Thyroid gland (tissue), 4 donors: ENCODE measurements around the gene RESF1. TPM values are rescaled to one million over a fixed set of nuclear protein-coding genes. Genes with fewer than 3 reads are reported as not detected.

Experiments
- DNase-seq, 2 donors: peaks; one replicate each; pipeline ENCODE4 v3.0.0-alpha.2; 2019
- H3K27ac ChIP-seq, 3 donors: fragments of 200-600 bp; sonication (generic); 1 replicate in 2 of 3; 2 replicates in 1 of 3; pipeline ENCODE4 v1.5.1; 2016 to 2019; ENCODE audit warnings: mild to moderate bottlenecking in 1 of 3, moderate library complexity in 1 of 3
- H3K27me3 ChIP-seq: fragments of 200-600 bp; sonication (generic); one replicate; pipeline ENCODE4 v1.5.1; 2019
- H3K36me3 ChIP-seq, 2 donors: fragments of 200-600 bp; sonication (generic); one replicate each; pipeline ENCODE4 v1.5.1; 2016 to 2019
- H3K4me1 ChIP-seq, 2 donors: fragments of 200-600 bp; sonication (generic); one replicate each; pipeline ENCODE4 v1.5.1; 2017 to 2019
- H3K4me3 ChIP-seq, 3 donors: fragments of 200-600 bp; sonication (generic); replicated peaks in 1 of 3; 1 replicate in 2 of 3; 2 replicates in 1 of 3; pipeline ENCODE4 v1.5.1; 2016; ENCODE audit warnings: mild to moderate bottlenecking in 1 of 3
- H3K9me3 ChIP-seq: fragments of 200-600 bp; sonication (generic); one replicate; pipeline ENCODE4 v1.5.1; 2017
- CTCF ChIP-seq, 6 experiments: fragments of 200-600 bp in 3 of 6; fragments of 450-650 bp in 3 of 6; sonication (generic) in 3 of 6; IDR thresholded peaks; one replicate each; pipeline ENCODE4 v1.5.1; 2016 to 2019; ENCODE audit warnings: antibody characterized with exemption in 6 of 6, mild to moderate bottlenecking in 2 of 6, inconsistent platforms in 1 of 6, moderate library complexity in 1 of 6
- POLR2A ChIP-seq, 2 donors: fragments of 450-650 bp; IDR thresholded peaks; one replicate each; pipeline ENCODE4 v1.6.1; 2017; ENCODE audit warnings: antibody characterized with exemption in 2 of 2, mild to moderate bottlenecking in 2 of 2, moderate library complexity in 1 of 2
- WGBS, 2 donors: methylation state at CpG; one replicate each; pipeline ENCODE4 v1.1.5; 2017; 5-methylcytosine and 5-hydroxymethylcytosine counted together
- intact Hi-C: fragments of 100-400 bp; cut with DNase I; formaldehyde crosslinking; loops from one replicate; pipeline ENCODE4 v1.15.1; 2023
- total RNA-seq, 4 donors: library from RNA; depleted of rRNA; stranded (reverse); fragments of >200 nt; gene quantifications; one replicate each; pipeline ENCODE4 v1.2.3, GENCODE V29; 2016

RESF1 gene
- total RNA-seq, 4 donors from 2014 or later = 62.5 to 75.1 (median 63.3) TPM

DNA sequence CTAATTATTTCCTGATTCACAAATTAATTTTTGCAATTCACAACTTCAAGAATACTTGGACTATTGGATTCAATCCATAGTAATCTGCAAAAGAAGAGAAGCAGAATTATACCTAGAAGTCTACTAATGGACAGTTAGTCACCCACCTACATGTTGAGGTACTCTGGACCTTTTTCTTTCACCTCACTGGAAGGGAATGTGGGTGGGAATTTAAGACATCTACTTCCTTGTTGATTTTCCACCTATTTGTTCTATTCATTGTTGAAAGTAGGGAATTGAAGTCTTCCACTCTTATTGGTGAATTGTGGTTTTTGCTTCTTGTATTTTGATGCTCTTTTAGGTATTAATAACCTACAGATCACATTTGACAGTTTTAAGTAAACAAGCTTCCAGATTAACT is 11.0 kb downstream of the RESF1 start:
- no peak overlapping the region for H3K4me3 ChIP-seq
- H3K27me3 ChIP-seq = no peaks in the 10 kb centered on the region
- H3K9me3 ChIP-seq = no peaks in the 10 kb centered on the region
- no peak overlapping the region for H3K27ac ChIP-seq
- DNase-seq = no peak
- TF ChIP-seq POLR2A (IDR thresholded peaks at IDR 0.05) (no peak), CTCF (IDR thresholded peaks at IDR 0.05) (no peak)
- intact Hi-C loops = no loop called here
- H3K4me1 ChIP-seq = peaks cover 4 to 21% of the 10 kb centered on the region in 2 donors
- H3K36me3 ChIP-seq = peaks cover 11 to 24% of the 10 kb centered on the region in 2 donors

DNA sequence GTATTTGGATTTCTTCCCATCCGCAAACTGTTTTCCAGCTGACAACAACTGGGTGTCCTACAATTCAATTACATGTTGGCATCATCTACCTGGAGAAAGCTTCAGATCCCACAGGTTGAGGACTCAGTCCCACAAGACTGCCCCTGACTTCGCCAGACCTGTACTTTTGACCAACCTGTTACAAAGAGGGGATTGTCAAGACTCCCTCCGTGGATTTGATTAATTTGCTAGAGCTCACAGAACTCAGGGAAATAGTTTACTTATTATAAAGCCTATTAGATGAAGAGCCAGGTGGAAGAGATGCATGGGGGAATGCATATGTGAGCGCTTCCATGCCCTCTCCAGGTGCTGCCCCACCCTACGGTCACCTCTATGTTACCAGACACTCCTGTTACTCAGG is 14.6 kb downstream of the RESF1 start:
- Histone ChIP-seq H3K36me3 (peaks cover 11 to 24% of the 10 kb centered on the region in 2 donors), H3K27me3 (no peaks in the 10 kb centered on the region), H3K27ac (no peak overlapping the region), H3K9me3 (no peaks in the 10 kb centered on the region), H3K4me1 (no peaks in the 10 kb centered on the region), H3K4me3 (no peak overlapping the region)
- WGBS, 2 donors = 98 to 100% methylated on average over 5 of the region's 5 CpGs
- no peak for TF ChIP-seq POLR2A (IDR thresholded peaks at IDR 0.05)
- no peak for TF ChIP-seq CTCF (IDR thresholded peaks at IDR 0.05)
- intact Hi-C loops = no loop called here
- no peak for DNase-seq

DNA sequence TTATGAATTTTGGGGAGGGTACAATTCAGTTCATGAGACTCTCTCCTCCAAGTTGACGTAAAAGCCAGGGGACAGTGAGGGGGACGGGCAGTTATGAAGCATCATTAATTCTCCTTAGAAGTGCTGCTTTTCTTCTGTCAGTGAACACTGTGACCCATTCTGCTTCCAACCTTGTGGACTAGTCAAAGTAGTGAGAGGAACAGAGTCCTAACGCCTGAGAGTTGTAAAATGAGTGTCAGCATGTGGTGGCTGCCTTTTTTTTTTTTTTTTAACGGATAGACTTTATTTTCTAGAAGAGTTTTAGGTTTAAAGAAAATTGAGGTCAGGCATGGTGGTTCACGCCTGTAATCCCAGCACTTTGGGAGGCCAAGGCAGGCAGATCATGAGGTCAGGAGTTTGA is 15.5 kb downstream of the RESF1 start:
- Histone ChIP-seq H3K4me3 (no peak overlapping the region), H3K9me3 (no peaks in the 10 kb centered on the region), H3K36me3 (peaks cover 11 to 24% of the 10 kb centered on the region in 2 donors), H3K4me1 (no peaks in the 10 kb centered on the region), H3K27ac (no peak overlapping the region), H3K27me3 (no peaks in the 10 kb centered on the region)
- intact Hi-C loops = no loop called here
- TF ChIP-seq POLR2A (IDR thresholded peaks at IDR 0.05) (no peak), CTCF (IDR thresholded peaks at IDR 0.05) (no peak)
- WGBS, 2 donors = 86 to 97% methylated on average over 5 of the region's 5 CpGs
- DNase-seq = no peak

DNA sequence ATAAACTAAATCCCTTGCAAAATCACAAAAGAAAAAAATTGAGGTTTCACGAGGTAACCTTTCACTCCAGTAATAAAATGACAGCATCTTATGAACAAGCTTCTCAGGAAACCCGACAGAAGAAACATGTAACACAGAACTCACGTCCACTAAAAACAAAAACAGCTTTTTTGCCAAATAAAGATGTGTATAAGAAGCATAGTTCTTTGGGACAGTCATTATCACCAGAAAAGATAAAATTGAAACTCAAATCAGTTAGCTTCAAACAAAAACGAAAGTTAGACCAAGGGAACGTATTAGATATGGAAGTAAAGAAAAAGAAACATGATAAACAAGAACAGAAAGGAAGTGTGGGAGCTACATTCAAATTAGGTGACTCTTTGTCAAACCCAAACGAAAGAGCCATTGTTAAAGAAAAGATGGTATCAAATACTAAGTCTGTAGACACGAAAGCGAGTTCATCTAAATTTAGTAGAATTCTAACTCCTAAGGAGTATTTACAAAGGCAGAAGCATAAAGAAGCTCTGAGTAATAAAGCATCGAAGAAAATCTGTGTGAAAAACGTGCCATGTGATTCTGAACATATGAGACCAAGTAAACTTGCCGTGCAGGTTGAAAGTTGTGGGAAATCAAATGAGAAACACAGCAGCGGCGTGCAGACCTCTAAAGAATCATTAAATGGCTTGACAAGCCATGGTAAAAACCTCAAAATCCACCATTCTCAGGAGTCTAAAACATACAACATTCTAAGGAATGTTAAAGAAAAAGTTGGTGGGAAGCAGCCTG is 25.8 kb downstream of the RESF1 start:
- TF ChIP-seq POLR2A (IDR thresholded peaks at IDR 0.05) (no peak), CTCF (IDR thresholded peaks at IDR 0.05) (no peak)
- DNase-seq = no peak
- Histone ChIP-seq H3K36me3 (peaks cover 12 to 15% of the 10 kb centered on the region in 2 donors), H3K4me1 (peaks cover 0 to 6% of the 10 kb centered on the region in 2 donors), H3K9me3 (no peaks in the 10 kb centered on the region), H3K27me3 (no peaks in the 10 kb centered on the region), H3K27ac (no peak overlapping the region), H3K4me3 (no peak overlapping the region)
- intact Hi-C loops = no loop called here
- WGBS, 2 donors = 94 to 96% methylated on average over 13 of the region's 13 CpGs

DNA sequence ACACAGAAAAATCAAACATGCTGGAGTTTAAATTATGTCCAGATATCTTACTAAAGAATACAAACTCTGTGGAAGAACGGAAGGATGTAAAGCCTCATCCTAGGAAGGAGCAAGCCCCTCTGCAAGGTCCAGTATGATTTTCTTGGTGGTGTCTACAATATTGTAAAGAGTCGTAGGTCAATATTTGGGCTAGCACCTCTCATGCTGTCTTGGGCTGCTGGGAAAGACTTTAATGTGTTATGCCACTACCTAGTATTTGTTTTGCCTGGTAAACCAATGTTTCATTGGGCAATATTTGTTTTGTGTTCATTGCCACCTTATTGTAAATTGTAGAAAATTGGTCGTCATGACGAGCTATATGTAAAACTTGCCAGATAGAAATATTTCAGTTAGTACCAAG is 26.6 kb downstream of the RESF1 start:
- no peaks in the 10 kb centered on the region for H3K27me3 ChIP-seq
- no peak for DNase-seq

More for the DNA sequence above, 26.6 kb downstream of the RESF1 start:
- Histone ChIP-seq H3K4me1 (peaks cover 6 to 14% of the 10 kb centered on the region in 2 donors), H3K27ac (no peak overlapping the region), H3K9me3 (no peaks in the 10 kb centered on the region), H3K4me3 (no peak overlapping the region), H3K36me3 (peaks cover 11 to 12% of the 10 kb centered on the region in 2 donors)
- WGBS, 2 donors = 91 to 93% methylated on average over 4 of the region's 4 CpGs
- intact Hi-C loops = no loop called here
- TF ChIP-seq CTCF (IDR thresholded peaks at IDR 0.05) (no peak), POLR2A (IDR thresholded peaks at IDR 0.05) (no peak)
